HepG2 (cell line): ENCODE measurements around the gene SRSF3. TPM values are rescaled to one million over a fixed set of nuclear protein-coding genes. Genes with fewer than 3 reads are reported as not detected.

Experiments used
- ARID2 ChIP-seq: sonication (generic); formaldehyde crosslinking; IDR thresholded peaks from 2 replicates; pipeline ENCODE4 v1.8.1; 2022; ENCODE audit warnings: mild to moderate bottlenecking, missing genetic modification reagents, borderline replicate concordance
- CEBPB ChIP-seq: IDR thresholded peaks from 2 replicates; pipeline ENCODE4 v1.6.1; 2011; ENCODE audit warnings: low read depth, low read length, improper control_type of control experiment, borderline replicate concordance
- GABPB1 ChIP-seq: IDR thresholded peaks from 2 replicates; pipeline ENCODE4 v1.6.1; 2016; ENCODE audit warnings: mild to moderate bottlenecking, missing genetic modification reagents, moderate library complexity, missing compliant biosample characterization
- GATAD2A ChIP-seq: IDR thresholded peaks from 2 replicates; pipeline ENCODE4 v1.6.1; 2016
- GTF2F1 ChIP-seq: fragments of 150-350 bp; IDR thresholded peaks from 2 replicates; pipeline ENCODE4 v1.6.1; 2014; ENCODE audit warnings: low read length
- KLF9 ChIP-seq: IDR thresholded peaks from 2 replicates; pipeline ENCODE4 v1.6.1; 2016; ENCODE audit warnings: low read depth
- NR2F2 ChIP-seq: IDR thresholded peaks from 2 replicates; pipeline ENCODE4 v1.6.1; 2012; ENCODE audit warnings: low read depth, inconsistent platforms, borderline replicate concordance
- NR2F6 ChIP-seq, 2 experiments: IDR thresholded peaks; 2 replicates each; pipeline ENCODE4 v1.6.1; 2016; ENCODE audit warnings: antibody characterized with exemption in 1 of 2, mild to moderate bottlenecking in 1 of 2
- SMC3 ChIP-seq: IDR thresholded peaks from 2 replicates; pipeline ENCODE4 v1.6.1; 2011; ENCODE audit warnings: low read length, improper control_type of control experiment
- SRSF1 ChIP-seq: fragments of 200-400 bp; formaldehyde crosslinking; optimal IDR thresholded peaks from 2 replicates; pipeline ENCODE3; 2017; ENCODE audit warnings: mild to moderate bottlenecking, low read depth, low read length, moderate library complexity
- YY1 ChIP-seq: IDR thresholded peaks from 2 replicates; pipeline ENCODE4 v1.6.1; 2011; ENCODE audit warnings: low read length, low read depth, moderate library complexity, mild to moderate bottlenecking; ENCODE audit not compliant: insufficient read depth, insufficient replicate concordance
- ZBTB7B ChIP-seq: sonication (generic); formaldehyde crosslinking; IDR thresholded peaks from 2 replicates; pipeline ENCODE4 v1.4.0; 2020; ENCODE audit warnings: missing genetic modification reagents
- ZNF556 ChIP-seq: sonication (generic); formaldehyde crosslinking; IDR thresholded peaks from 2 replicates; pipeline ENCODE4 v1.4.0; 2020; ENCODE audit warnings: mild to moderate bottlenecking, missing genetic modification reagents, borderline replicate concordance
- polyA plus RNA-seq, 8 experiments: library from polyadenylated mRNA; depleted of rRNA in 3 of 8; stranded (reverse) in 7 of 8; unstranded in 1 of 8; fragments of >200 nt; fragmentation: Illumina TruSeq in 4 of 8; extraction: Trizol in 4 of 8; gene quantifications; 2 replicates each; pipeline versions ENCODE4 v1.2.1 to v1.2.3, GENCODE V29; 2011 to 2016; ENCODE audit warnings: low read depth in 4 of 8, missing spikeins in 1 of 8, mixed read lengths in 1 of 8; ENCODE audit not compliant: insufficient read depth in 1 of 8
- total RNA-seq, 5 experiments: library from RNA; depleted of rRNA; stranded (reverse); fragments of >200 nt; fragmentation: Illumina TruSeq; extraction: Trizol; gene quantifications; 2 replicates each; pipeline ENCODE4 v1.2.3, GENCODE V29; 2016; ENCODE audit warnings: low read depth in 1 of 5
- TF ChIP-seq, protein P1 (sequence below), 2 experiments: sonication (generic) in 1 of 2; formaldehyde crosslinking in 1 of 2; IDR thresholded peaks; 2 replicates each; pipeline versions ENCODE4 v1.4.0 to v1.6.1; 2016 to 2020; ENCODE audit warnings: borderline replicate concordance in 1 of 2, low read depth in 1 of 2, mild to moderate bottlenecking in 1 of 2, missing genetic modification reagents in 1 of 2
- TF ChIP-seq, protein P2 (sequence below): sonication (generic); formaldehyde crosslinking; IDR thresholded peaks from 2 replicates; pipeline ENCODE4 v1.4.0; 2020; ENCODE audit warnings: missing genetic modification reagents
- TF ChIP-seq, protein P3 (sequence below): sonication (generic); formaldehyde crosslinking; IDR thresholded peaks from 2 replicates; pipeline ENCODE4 v1.4.0; 2020; ENCODE audit warnings: missing genetic modification reagents
- TF ChIP-seq, protein P4 (sequence below): sonication (generic); formaldehyde crosslinking; IDR thresholded peaks from 2 replicates; pipeline ENCODE4 v1.4.0; 2020; ENCODE audit warnings: missing genetic modification reagents

The SRSF3 gene
- total and polyA plus RNA-seq, 2 of the 13 experiments (the other 11 are each of a cell fraction or from before 2014, with no cell fraction given) = 206 to 684 TPM

- TF ChIP-seq, protein P1, sequence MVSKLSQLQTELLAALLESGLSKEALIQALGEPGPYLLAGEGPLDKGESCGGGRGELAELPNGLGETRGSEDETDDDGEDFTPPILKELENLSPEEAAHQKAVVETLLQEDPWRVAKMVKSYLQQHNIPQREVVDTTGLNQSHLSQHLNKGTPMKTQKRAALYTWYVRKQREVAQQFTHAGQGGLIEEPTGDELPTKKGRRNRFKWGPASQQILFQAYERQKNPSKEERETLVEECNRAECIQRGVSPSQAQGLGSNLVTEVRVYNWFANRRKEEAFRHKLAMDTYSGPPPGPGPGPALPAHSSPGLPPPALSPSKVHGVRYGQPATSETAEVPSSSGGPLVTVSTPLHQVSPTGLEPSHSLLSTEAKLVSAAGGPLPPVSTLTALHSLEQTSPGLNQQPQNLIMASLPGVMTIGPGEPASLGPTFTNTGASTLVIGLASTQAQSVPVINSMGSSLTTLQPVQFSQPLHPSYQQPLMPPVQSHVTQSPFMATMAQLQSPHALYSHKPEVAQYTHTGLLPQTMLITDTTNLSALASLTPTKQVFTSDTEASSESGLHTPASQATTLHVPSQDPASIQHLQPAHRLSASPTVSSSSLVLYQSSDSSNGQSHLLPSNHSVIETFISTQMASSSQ (IDR thresholded peaks at IDR 0.05; ENCODE audit: low read depth) = no peak
- TF ChIP-seq, protein P1 (CRISPR knock-in tag; IDR thresholded peaks at IDR 0.05; ENCODE audit: borderline replicate concordance) = no peak
- TF ChIP-seq ARID2 (CRISPR knock-in tag) = no peak
- TF ChIP-seq GATAD2A (CRISPR knock-in tag) = peak; percentile 60
- no peak for TF ChIP-seq SRSF1
- TF ChIP-seq NR2F6 (IDR thresholded peaks at IDR 0.05) = no peak
- peak; percentile 66; the same call in 1 of the 2 replicates for TF ChIP-seq NR2F6 (CRISPR knock-in tag; IDR thresholded peaks at IDR 0.05)
- peak; percentile 99 for TF ChIP-seq SMC3
- TF ChIP-seq ZNF556 (CRISPR knock-in tag) = peak; percentile 20; the same call in 1 of the 2 replicates
- TF ChIP-seq, protein P2, sequence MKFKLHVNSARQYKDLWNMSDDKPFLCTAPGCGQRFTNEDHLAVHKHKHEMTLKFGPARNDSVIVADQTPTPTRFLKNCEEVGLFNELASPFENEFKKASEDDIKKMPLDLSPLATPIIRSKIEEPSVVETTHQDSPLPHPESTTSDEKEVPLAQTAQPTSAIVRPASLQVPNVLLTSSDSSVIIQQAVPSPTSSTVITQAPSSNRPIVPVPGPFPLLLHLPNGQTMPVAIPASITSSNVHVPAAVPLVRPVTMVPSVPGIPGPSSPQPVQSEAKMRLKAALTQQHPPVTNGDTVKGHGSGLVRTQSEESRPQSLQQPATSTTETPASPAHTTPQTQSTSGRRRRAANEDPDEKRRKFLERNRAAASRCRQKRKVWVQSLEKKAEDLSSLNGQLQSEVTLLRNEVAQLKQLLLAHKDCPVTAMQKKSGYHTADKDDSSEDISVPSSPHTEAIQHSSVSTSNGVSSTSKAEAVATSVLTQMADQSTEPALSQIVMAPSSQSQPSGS (CRISPR knock-in tag) = 0 out of 2 replicates have a peak, but pooled peaks have one; percentile 53
- peak; percentile 62; the same call in 1 of the 2 replicates for TF ChIP-seq KLF9 (CRISPR knock-in tag)
- TF ChIP-seq, protein P3, sequence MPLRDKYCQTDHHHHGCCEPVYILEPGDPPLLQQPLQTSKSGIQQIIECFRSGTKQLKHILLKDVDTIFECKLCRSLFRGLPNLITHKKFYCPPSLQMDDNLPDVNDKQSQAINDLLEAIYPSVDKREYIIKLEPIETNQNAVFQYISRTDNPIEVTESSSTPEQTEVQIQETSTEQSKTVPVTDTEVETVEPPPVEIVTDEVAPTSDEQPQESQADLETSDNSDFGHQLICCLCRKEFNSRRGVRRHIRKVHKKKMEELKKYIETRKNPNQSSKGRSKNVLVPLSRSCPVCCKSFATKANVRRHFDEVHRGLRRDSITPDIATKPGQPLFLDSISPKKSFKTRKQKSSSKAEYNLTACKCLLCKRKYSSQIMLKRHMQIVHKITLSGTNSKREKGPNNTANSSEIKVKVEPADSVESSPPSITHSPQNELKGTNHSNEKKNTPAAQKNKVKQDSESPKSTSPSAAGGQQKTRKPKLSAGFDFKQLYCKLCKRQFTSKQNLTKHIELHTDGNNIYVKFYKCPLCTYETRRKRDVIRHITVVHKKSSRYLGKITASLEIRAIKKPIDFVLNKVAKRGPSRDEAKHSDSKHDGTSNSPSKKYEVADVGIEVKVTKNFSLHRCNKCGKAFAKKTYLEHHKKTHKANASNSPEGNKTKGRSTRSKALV (CRISPR knock-in tag) = no peak
- peak; percentile 63 for TF ChIP-seq ZBTB7B (CRISPR knock-in tag)
- TF ChIP-seq, protein P4, sequence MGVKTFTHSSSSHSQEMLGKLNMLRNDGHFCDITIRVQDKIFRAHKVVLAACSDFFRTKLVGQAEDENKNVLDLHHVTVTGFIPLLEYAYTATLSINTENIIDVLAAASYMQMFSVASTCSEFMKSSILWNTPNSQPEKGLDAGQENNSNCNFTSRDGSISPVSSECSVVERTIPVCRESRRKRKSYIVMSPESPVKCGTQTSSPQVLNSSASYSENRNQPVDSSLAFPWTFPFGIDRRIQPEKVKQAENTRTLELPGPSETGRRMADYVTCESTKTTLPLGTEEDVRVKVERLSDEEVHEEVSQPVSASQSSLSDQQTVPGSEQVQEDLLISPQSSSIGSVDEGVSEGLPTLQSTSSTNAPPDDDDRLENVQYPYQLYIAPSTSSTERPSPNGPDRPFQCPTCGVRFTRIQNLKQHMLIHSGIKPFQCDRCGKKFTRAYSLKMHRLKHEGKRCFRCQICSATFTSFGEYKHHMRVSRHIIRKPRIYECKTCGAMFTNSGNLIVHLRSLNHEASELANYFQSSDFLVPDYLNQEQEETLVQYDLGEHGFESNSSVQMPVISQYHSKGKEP = no peak
- TF ChIP-seq NR2F2 = peak; percentile 35; the same call in 1 of the 2 replicates
- TF ChIP-seq YY1 = peak; percentile 36
- TF ChIP-seq GABPB1 (CRISPR knock-in tag) = peak; percentile 43
- TF ChIP-seq CEBPB = peak; percentile 86
- TF ChIP-seq GTF2F1 = 0 out of 2 replicates have a peak, but pooled peaks have one; percentile 20
These were observed 29.6 kb downstream of the SRSF3 start (continued) for GRCh38 chr6:36623547-36624459.
